HCT116 (cell line): Measurements from ENCODE around the gene SRGAP1.

Experiments
- CEBPB ChIP-seq: IDR thresholded peaks from 2 replicates; pipeline ENCODE4 v1.6.1; 2012; ENCODE audit warnings: low read depth
- CTCF ChIP-seq, 3 experiments: fragments of 200-600 bp in 1 of 3; sonication (generic) in 1 of 3; IDR thresholded peaks in 2 of 3; conservative IDR thresholded peaks in 1 of 3; 2 replicates each; pipeline ENCODE4 v1.5.1; 2012 to 2017; ENCODE audit warnings: low read depth in 2 of 3, low read length in 2 of 3, antibody characterized with exemption in 1 of 3, borderline replicate concordance in 1 of 3, control low read depth in 1 of 3, mild to moderate bottlenecking in 1 of 3, mixed read lengths in 1 of 3, mixed run types in 1 of 3, moderate library complexity in 1 of 3; ENCODE audit not compliant: insufficient read depth in 1 of 3
- POLR2A ChIP-seq: IDR thresholded peaks from 2 replicates; pipeline ENCODE4 v1.7.0; 2011; ENCODE audit warnings: borderline replicate concordance; ENCODE audit not compliant: insufficient read depth, insufficient read length; ENCODE audit errors: extremely low read depth
- REST ChIP-seq: IDR thresholded peaks from 2 replicates; pipeline ENCODE4 v1.6.1; 2012; ENCODE audit warnings: low read depth
- SIN3A ChIP-seq: IDR thresholded peaks from 2 replicates; pipeline ENCODE4 v1.6.1; 2012; ENCODE audit warnings: low read depth
- ZBTB33 ChIP-seq: IDR thresholded peaks from 2 replicates; pipeline ENCODE4 v1.6.1; 2011; ENCODE audit warnings: mild to moderate bottlenecking, low read length, moderate library complexity; ENCODE audit not compliant: insufficient replicate concordance; ENCODE audit errors: extremely low read depth

GRCh38 chr12:63912651-63913050 lies 68.2 kb downstream of the SRGAP1 start:
- no peak for TF ChIP-seq CTCF (IDR thresholded peaks at IDR 0.05 in 2 of 3, conservative IDR thresholded peaks at IDR 0.05 in 1 of 3; ENCODE audit: borderline replicate concordance in 1 of 3, insufficient read depth in 1 of 3, low read depth in 2 of 3, low read length in 2 of 3)
- TF ChIP-seq POLR2A: no peak
- TF ChIP-seq SIN3A: no peak
- no peak for TF ChIP-seq CEBPB
- TF ChIP-seq ZBTB33: no peak
- TF ChIP-seq REST: no peak
